ENCODE data around the gene BBIP1.

BBIP1 gene

DNA sequence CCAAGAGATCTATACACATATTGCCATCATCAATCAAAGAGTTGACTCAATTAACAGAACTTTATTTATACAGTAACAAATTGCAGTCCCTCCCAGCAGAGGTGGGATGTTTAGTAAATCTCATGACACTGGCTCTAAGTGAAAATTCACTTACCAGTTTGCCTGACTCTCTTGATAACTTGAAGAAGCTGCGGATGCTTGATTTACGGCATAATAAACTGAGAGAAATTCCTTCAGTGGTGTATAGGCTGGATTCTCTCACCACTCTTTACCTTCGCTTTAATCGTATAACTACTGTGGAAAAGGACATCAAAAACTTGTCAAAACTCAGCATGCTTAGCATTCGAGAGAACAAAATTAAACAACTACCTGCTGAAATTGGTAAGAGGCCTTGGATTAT is 45.7 kb upstream of the BBIP1 start:
- no peak for TF ChIP-seq CTCF (IDR thresholded peaks at IDR 0.05; ENCODE audit: insufficient read depth, low read length, poor library complexity, severe bottlenecking)
- Histone ChIP-seq H3K4me3 (replicated peaks; ENCODE audit: low read depth, low read length) (no peak overlapping the region), H3K36me3 (ENCODE audit: control insufficient read depth, insufficient read depth, low read length) (no peaks in the 10 kb centered on the region), H3K27me3 (replicated peaks; ENCODE audit: control insufficient read depth, insufficient read depth, low read length) (no peaks in the 10 kb centered on the region)
- no peak for DNase-seq (ENCODE audit: extremely low read depth, insufficient read length)

GRCh38 chr10:110963162-110963561 is 44.2 kb upstream of the BBIP1 start:
- H3K36me3 ChIP-seq (ENCODE audit: control insufficient read depth, insufficient read depth, low read length), result no peaks in the 10 kb centered on the region
- no peaks in the 10 kb centered on the region for H3K27me3 ChIP-seq (replicated peaks; ENCODE audit: control insufficient read depth, insufficient read depth, low read length)
- no peak for TF ChIP-seq CTCF (IDR thresholded peaks at IDR 0.05; ENCODE audit: insufficient read depth, low read length, poor library complexity, severe bottlenecking)
- DNase-seq (ENCODE audit: extremely low read depth, insufficient read length), result no peak
- no peak overlapping the region for H3K4me3 ChIP-seq (replicated peaks; ENCODE audit: low read depth, low read length)

- Histone ChIP-seq H3K27me3 (replicated peaks; ENCODE audit: control insufficient read depth, insufficient read depth, low read length) (no peaks in the 10 kb centered on the region), H3K4me3 (replicated peaks; ENCODE audit: low read depth, low read length) (no peak overlapping the region), H3K36me3 (ENCODE audit: control insufficient read depth, insufficient read depth, low read length) (no peaks in the 10 kb centered on the region)
- DNase-seq (ENCODE audit: extremely low read depth, insufficient read length), result no peak
- no peak for TF ChIP-seq CTCF (IDR thresholded peaks at IDR 0.05; ENCODE audit: insufficient read depth, low read length, poor library complexity, severe bottlenecking)
Observed at GRCh38 chr10:110962443-110962842, 43.5 kb upstream of the BBIP1 start.

DNA sequence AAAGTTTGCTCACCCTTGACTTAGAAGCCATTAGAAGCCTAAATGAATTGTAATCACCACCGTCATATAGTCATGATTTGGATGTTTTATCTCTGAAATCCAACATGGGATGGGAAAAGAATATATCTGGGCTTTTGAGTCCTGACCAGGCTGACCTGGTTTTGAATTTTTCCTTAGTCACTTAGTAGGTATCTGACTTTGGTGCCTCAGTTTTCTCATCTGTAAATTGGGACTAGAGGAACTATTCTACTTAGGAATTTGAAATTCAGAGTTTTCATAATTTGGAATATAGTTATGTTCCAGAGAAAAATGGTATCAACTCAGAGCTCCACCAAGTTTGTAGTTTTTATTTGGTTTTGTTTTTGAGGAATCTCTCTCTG is 41.3 kb upstream of the BBIP1 start:
- no peak for TF ChIP-seq CTCF (IDR thresholded peaks at IDR 0.05; ENCODE audit: insufficient read depth, low read length, poor library complexity, severe bottlenecking)

DNA sequence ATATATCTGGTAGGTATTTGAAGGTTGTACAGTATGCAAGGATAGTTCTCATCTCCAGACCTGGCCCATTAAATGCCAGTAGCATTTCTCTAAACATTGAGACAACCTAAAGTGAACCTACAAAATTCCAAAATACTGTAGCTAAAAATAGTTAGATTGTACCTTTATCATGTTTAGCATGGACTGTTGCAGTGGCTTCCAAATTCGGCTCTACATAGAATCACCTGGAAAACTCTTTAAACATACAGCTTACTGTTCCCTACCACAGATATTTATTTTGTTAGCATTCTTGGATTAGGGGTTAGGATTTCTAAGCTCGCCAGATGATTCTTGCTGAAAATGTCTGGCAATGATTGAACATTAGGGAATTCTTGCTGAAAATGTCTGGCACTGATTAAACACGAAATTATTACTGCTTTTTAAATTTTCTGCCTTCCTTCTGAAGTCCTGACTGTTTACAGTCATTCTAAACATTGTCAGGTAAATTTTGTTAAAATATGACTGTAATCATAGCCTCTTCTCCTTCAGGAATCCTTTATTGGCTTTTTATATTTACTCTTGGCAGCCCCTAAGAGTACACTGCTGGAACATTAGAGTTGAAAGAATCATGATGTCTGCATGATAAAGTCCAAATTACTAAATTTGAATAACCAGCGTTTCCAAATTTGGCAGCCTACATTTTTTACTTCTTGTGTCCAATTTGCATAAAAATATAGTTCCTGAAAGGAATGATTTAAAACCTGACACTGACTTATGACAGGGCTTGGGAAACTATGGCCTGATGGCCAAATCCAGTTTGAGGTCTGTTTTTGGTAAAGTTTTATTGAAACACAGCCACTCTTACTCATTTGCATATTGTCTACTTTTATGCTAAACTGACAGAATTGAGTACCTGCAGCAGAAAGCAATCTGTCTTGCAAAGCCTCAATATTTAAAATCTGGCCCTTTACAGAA is 40.7 kb upstream of the BBIP1 start:
- H3K36me3 ChIP-seq (ENCODE audit: control insufficient read depth, insufficient read depth, low read length), result no peaks in the 10 kb centered on the region
- no peak for TF ChIP-seq CTCF (IDR thresholded peaks at IDR 0.05; ENCODE audit: insufficient read depth, low read length, poor library complexity, severe bottlenecking)
- no peaks in the 10 kb centered on the region for H3K27me3 ChIP-seq (replicated peaks; ENCODE audit: control insufficient read depth, insufficient read depth, low read length)
- DNase-seq (ENCODE audit: extremely low read depth, insufficient read length), result no peak
- H3K4me3 ChIP-seq (replicated peaks; ENCODE audit: low read depth, low read length), result no peak overlapping the region

More for the DNA sequence above, 41.3 kb upstream of the BBIP1 start:
- no peak overlapping the region for H3K4me3 ChIP-seq (replicated peaks; ENCODE audit: low read depth, low read length)
- no peaks in the 10 kb centered on the region for H3K36me3 ChIP-seq (ENCODE audit: control insufficient read depth, insufficient read depth, low read length)
- DNase-seq (ENCODE audit: extremely low read depth, insufficient read length), result no peak
- H3K27me3 ChIP-seq (replicated peaks; ENCODE audit: control insufficient read depth, insufficient read depth, low read length), result no peaks in the 10 kb centered on the region
